ENCODE results near the gene KIRREL2.

Gene KIRREL2

GRCh38 chr19:35901854-35902661 is 45.3 kb downstream of the KIRREL2 start, which contains the start of gene HCST:
Gene HCST, plus strand, starts transcription at chr19:35902529. Its CDS starts 65 bp downstream, at chr19:35902594.
- peak within 1 kb of the TSS; percentile 100 for H3K27ac ChIP-seq
- H3K4me3 ChIP-seq (ENCODE audit: low read depth in 1 of 2, low read length in 1 of 2) = peak within 1 kb of the TSS; percentile 87 to 93
- no peaks in the 10 kb centered on the region for H3K27me3 ChIP-seq
- peaks cover 77 to 80% of the 10 kb centered on the region in 2 experiments for H3K4me1 ChIP-seq (ENCODE audit: control insufficient read depth in 1 of 2, insufficient read depth in 1 of 2, low read depth in 1 of 2, low read length in 1 of 2)
- H3K9me3 ChIP-seq = no peaks in the 10 kb centered on the region
- peaks cover 41% of the 10 kb centered on the region for H3K36me3 ChIP-seq
- no peak for TF ChIP-seq CTCF (IDR thresholded peaks at IDR 0.05)

DNA sequence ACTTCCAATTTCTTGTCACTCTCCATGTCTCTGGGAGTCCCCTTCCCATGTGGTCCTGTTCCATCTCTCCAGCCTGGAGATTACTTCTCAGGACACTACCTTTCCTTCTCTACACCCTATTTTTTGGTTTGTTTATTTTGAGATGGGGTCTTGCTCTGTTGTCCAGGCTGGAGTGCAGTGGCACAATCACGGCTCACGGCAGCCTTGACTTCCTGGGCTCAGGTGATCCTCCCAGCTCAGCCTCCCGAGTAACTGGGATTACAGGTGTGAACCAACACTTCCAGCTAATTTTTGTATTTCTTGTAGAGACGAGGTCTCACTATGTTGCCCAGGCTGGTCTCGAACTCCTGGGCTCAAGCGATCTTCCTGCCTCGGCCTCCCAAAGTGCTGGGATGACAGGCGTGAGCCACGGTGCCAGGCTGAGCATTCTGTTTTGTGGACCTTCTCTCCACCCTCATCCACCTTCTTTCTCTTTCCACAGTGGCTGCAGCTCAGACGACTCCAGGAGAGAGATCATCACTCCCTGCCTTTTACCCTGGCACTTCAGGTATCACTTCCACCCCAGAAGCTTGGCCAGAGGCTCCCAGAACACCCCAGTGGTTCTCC is 46.3 kb downstream of the KIRREL2 start:
- TF ChIP-seq CTCF (IDR thresholded peaks at IDR 0.05) = no peak
- no peaks in the 10 kb centered on the region for H3K9me3 ChIP-seq
- peaks cover 38% of the 10 kb centered on the region for H3K36me3 ChIP-seq
- peak overlapping the region; percentile 87 to 93 for H3K4me3 ChIP-seq (ENCODE audit: low read depth in 1 of 2, low read length in 1 of 2)
- peak overlapping the region; percentile 100 for H3K27ac ChIP-seq
- no peaks in the 10 kb centered on the region for H3K27me3 ChIP-seq
- peaks cover 71 to 77% of the 10 kb centered on the region in 2 experiments for H3K4me1 ChIP-seq (ENCODE audit: control insufficient read depth in 1 of 2, insufficient read depth in 1 of 2, low read depth in 1 of 2, low read length in 1 of 2)

DNA sequence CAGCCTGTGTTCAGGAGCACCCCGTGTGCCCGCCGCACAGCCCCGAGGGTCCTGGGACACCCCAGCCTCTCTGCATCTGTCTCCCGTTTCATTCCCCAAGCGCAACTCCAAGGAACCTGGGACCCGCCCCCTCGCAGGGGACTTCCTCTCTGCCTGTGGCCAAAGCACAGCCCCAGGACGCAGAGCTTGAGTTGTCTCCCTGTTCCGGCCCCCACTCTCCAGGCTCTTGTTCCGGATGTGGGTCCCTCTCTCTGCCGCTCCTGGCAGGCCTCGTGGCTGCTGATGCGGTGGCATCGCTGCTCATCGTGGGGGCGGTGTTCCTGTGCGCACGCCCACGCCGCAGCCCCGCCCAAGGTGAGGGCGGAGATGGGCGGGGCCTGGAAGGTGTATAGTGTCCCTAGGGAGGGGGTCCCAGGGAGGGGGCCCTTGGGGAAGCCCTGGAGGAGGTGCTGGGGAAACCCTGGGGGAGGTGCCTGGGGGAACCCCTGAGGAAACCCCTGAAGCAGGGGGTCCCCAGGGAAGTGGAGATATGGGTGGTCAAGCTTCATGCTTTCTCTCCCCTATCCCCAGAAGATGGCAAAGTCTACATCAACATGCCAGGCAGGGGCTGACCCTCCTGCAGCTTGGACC is 47.0 kb downstream of the KIRREL2 start:
- Histone ChIP-seq H3K36me3 (peaks cover 37% of the 10 kb centered on the region), H3K27me3 (no peaks in the 10 kb centered on the region), H3K4me1 (ENCODE audit: control insufficient read depth in 1 of 2, insufficient read depth in 1 of 2, low read depth in 1 of 2, low read length in 1 of 2) (peaks cover 70 to 76% of the 10 kb centered on the region in 2 experiments), H3K27ac (peak overlapping the region; percentile 100), H3K9me3 (no peaks in the 10 kb centered on the region), H3K4me3 (ENCODE audit: low read depth in 1 of 2, low read length in 1 of 2) (peak overlapping the region; percentile 87 to 93)
- TF ChIP-seq CTCF (IDR thresholded peaks at IDR 0.05) = peak; percentile 42

DNA sequence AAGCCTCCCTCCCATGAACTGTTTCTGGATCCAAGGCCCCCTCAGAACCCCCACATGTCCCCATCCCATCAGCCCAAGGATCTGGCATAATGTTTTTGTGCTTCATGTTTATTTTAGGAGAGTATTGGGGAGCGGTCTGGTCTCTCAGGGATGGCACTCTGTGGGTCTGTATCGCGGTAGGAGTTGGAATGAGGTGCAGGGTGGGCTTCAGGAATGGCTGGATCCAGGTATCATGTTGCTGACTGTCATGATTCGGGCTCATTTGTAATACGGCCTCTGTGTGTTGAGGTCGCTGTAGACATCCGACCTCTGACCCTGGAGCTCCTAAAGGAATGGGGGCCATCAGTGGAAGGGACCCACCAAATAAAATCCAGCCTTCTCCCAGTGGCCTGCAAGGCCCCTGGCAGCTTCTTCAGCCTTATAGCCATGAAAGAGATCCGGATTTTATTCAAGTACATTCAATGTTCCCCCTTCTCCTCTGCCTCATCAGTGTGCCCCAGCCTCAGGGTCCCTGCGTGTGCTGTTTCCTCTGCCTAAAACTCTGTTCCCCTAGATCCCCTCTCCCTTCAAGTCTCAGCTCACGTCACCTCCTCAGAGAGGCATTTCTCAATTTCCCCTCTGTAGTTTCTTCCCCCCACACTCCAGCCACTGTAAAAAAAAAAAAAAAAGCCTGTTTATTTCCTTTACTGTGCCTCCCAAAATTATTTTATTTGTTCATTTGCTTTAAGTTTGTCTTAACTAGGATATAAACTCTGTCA is 47.8 kb downstream of the KIRREL2 start:
- Histone ChIP-seq H3K4me3 (ENCODE audit: low read depth in 1 of 2, low read length in 1 of 2) (peak overlapping the region; percentile 87 to 93), H3K9me3 (no peaks in the 10 kb centered on the region), H3K27me3 (no peaks in the 10 kb centered on the region), H3K4me1 (ENCODE audit: control insufficient read depth in 1 of 2, insufficient read depth in 1 of 2, low read depth in 1 of 2, low read length in 1 of 2) (peaks cover 75 to 84% of the 10 kb centered on the region in 2 experiments), H3K36me3 (peaks cover 37% of the 10 kb centered on the region), H3K27ac (peak overlapping the region; percentile 100)
- no peak for TF ChIP-seq CTCF (IDR thresholded peaks at IDR 0.05)

- Histone ChIP-seq H3K27me3 (no peaks in the 10 kb centered on the region), H3K27ac (peak overlapping the region; percentile 100), H3K9me3 (no peaks in the 10 kb centered on the region), H3K36me3 (peaks cover 37% of the 10 kb centered on the region), H3K4me3 (ENCODE audit: low read depth in 1 of 2, low read length in 1 of 2) (peak overlapping the region; percentile 87 to 93), H3K4me1 (ENCODE audit: control insufficient read depth in 1 of 2, insufficient read depth in 1 of 2, low read depth in 1 of 2, low read length in 1 of 2) (peaks cover 80 to 91% of the 10 kb centered on the region in 2 experiments)
- TF ChIP-seq CTCF (IDR thresholded peaks at IDR 0.05) = no peak
Observed at GRCh38 chr19:35905178-35905727, 48.5 kb downstream of the KIRREL2 start.

All from neutrophil (primary cell).